Ovary (tissue), 9 donors: ENCODE measurements around the gene GADD45G. TPM values are rescaled to one million over a fixed set of nuclear protein-coding genes. Genes with fewer than 3 reads are reported as not detected.

Source experiments
- DNase-seq, 5 donors: peaks; one replicate each; pipeline ENCODE4 v3.0.0-alpha.2; 2019 to 2020
- H3K27ac ChIP-seq, 2 donors: fragments of 200-600 bp; one replicate each; pipeline versions ENCODE4 v1.5.1 to v1.8.0; 2019 to 2022
- H3K27me3 ChIP-seq: fragments of 200-600 bp; one replicate; pipeline ENCODE4 v1.8.0; 2022
- H3K36me3 ChIP-seq: fragments of 200-600 bp; sonication (generic); one replicate; pipeline ENCODE4 v1.5.1; 2019
- H3K4me1 ChIP-seq: one replicate; pipeline ENCODE4 v1.8.1; 2013; ENCODE audit warnings: mild to moderate bottlenecking, moderate library complexity; ENCODE audit not compliant: insufficient read depth
- H3K4me3 ChIP-seq: fragments of 200-600 bp; sonication (generic); one replicate; pipeline ENCODE4 v1.5.1; 2017
- H3K9me3 ChIP-seq, 2 donors: fragments of 200-600 bp in 1 of 2; sonication (generic) in 1 of 2; one replicate each; pipeline versions ENCODE4 v1.5.1 to v1.8.1; 2013 to 2019; ENCODE audit warnings: mild to moderate bottlenecking in 1 of 2, moderate library complexity in 1 of 2
- CTCF ChIP-seq, 3 donors: fragments of 450-650 bp in 2 of 3; fragments of 200-600 bp in 1 of 3; IDR thresholded peaks; one replicate each; pipeline versions ENCODE4 v1.5.1 to v1.8.0; 2016 to 2022; ENCODE audit warnings: antibody characterized with exemption in 3 of 3, mild to moderate bottlenecking in 1 of 3
- EP300 ChIP-seq: sonication (generic); formaldehyde crosslinking; IDR thresholded peaks from one replicate; pipeline ENCODE4 v1.6.1; 2017; ENCODE audit warnings: antibody characterized with exemption
- POLR2A ChIP-seq: fragments of 450-650 bp; IDR thresholded peaks from one replicate; pipeline ENCODE4 v1.6.1; 2017; ENCODE audit warnings: antibody characterized with exemption, mild to moderate bottlenecking, moderate library complexity
- WGBS, 3 donors: extraction: QIAGEN DNeasy Blood & Tissue Kit in 1 of 3; methylation state at CpG; one replicate each; pipeline versions ENCODE4 v1.1.5 to v1.1.7; 2013 to 2017; 5-methylcytosine and 5-hydroxymethylcytosine counted together
- intact Hi-C, 4 donors: fragments of 100-400 bp; cut with DNase I; formaldehyde crosslinking; loops; one replicate each; pipeline versions ENCODE4 v1.11.0 to v1.15.1; 2022 to 2023
- polyA plus RNA-seq, 2 donors: library from polyadenylated mRNA; stranded (reverse); fragments of 200-250 nt in 1 of 2; fragments of 350-450 nt in 1 of 2; fragmentation: Illumina TruSeq in 1 of 2; extraction: RNeasy Lipid Tissue Mini Kit (QIAGEN cat#74804) in 1 of 2; gene quantifications; one replicate each; pipeline ENCODE4 v1.2.3, GENCODE V29; 2013 to 2014
- total RNA-seq, 7 donors: library from RNA; depleted of rRNA in 2 of 7; stranded (reverse); fragments of >200 nt in 2 of 7; fragmentation: NEBNext Ultra II Directional in 3 of 7; extraction: Animal tissue kit (Norgen Biotek cat#: 25700) in 3 of 7; gene quantifications; one replicate each; pipeline versions ENCODE4 v1.1.0 to v1.2.4, GENCODE V29; 2016 to 2023
- donor health status: DM: no; HTN: no; CAD: no; lungs with moderate emphysema.
- donor health status: DM: no; HTN: no; CAD: no.
- donor health status: Bipolar disorder and iron deficiency.
- donor health status: DM: yes; HTN: yes; CAD: no.
- donor health status: DM: no; HTN: no; CAD: no.
- donor health status: DM: yes; HTN: yes; CAD: no.

The GADD45G gene
- total and polyA plus RNA-seq, 9 donors = 0.60 to 126 (median 23.2) TPM

GRCh38 chr9:89613912-89614892 lies 9.4 kb downstream of the GADD45G start:
- no peaks in the 10 kb centered on the region for H3K9me3 ChIP-seq
- WGBS, 3 donors = 76 to 82% (median 82%) methylated on average over 10 of the region's 10 CpGs
- H3K4me1 ChIP-seq = no peaks in the 10 kb centered on the region
- intact Hi-C loops = no loop called here
- no peak overlapping the region for H3K27ac ChIP-seq
- no peaks in the 10 kb centered on the region for H3K36me3 ChIP-seq
- TF ChIP-seq POLR2A = no peak
- no peak overlapping the region for H3K4me3 ChIP-seq
- H3K27me3 ChIP-seq = no peaks in the 10 kb centered on the region
- DNase-seq = no peak

GRCh38 chr9:89615661-89616060 lies 10.8 kb downstream of the GADD45G start:
- no peak overlapping the region for H3K27ac ChIP-seq
- WGBS, 3 donors = 96 to 100% (median 97%) methylated on average over 2 of the region's 2 CpGs
- intact Hi-C loops = no loop called here

GRCh38 chr9:89616411-89616810 lies 11.6 kb downstream of the GADD45G start:
- TF ChIP-seq POLR2A (no peak), CTCF (IDR thresholded peaks at IDR 0.05) (no peak), EP300 (no peak)
- WGBS, 3 donors = 86 to 89% (median 88%) methylated on average over 9 of the region's 9 CpGs
- Histone ChIP-seq H3K27ac (no peak overlapping the region), H3K27me3 (no peaks in the 10 kb centered on the region), H3K4me3 (no peak overlapping the region), H3K4me1 (no peaks in the 10 kb centered on the region), H3K36me3 (no peaks in the 10 kb centered on the region), H3K9me3 (no peaks in the 10 kb centered on the region)
- intact Hi-C loops = no loop called here
- DNase-seq = no peak

More at GRCh38 chr9:89615661-89616060, 10.8 kb downstream of the GADD45G start:
- Histone ChIP-seq H3K36me3 (no peaks in the 10 kb centered on the region), H3K9me3 (no peaks in the 10 kb centered on the region), H3K4me3 (no peak overlapping the region), H3K4me1 (no peaks in the 10 kb centered on the region), H3K27me3 (no peaks in the 10 kb centered on the region)
- no peak for TF ChIP-seq CTCF (IDR thresholded peaks at IDR 0.05)
- TF ChIP-seq EP300 = no peak
- no peak for TF ChIP-seq POLR2A
- no peak for DNase-seq

- WGBS, 3 donors = 93 to 100% (median 95%) methylated on average over 2 of the region's 2 CpGs
- H3K27me3 ChIP-seq = no peaks in the 10 kb centered on the region
- H3K4me1 ChIP-seq = peaks cover 2% of the 10 kb centered on the region
- no peak overlapping the region for H3K4me3 ChIP-seq
- no peak for DNase-seq
- H3K27ac ChIP-seq = no peak overlapping the region
- no peaks in the 10 kb centered on the region for H3K9me3 ChIP-seq
- intact Hi-C loops = no loop called here
- TF ChIP-seq POLR2A (no peak), EP300 (no peak), CTCF (IDR thresholded peaks at IDR 0.05) (no peak)
- no peaks in the 10 kb centered on the region for H3K36me3 ChIP-seq
These were observed 13.2 kb downstream of the GADD45G start for GRCh38 chr9:89617978-89618377.

- DNase-seq = no peak
- H3K9me3 ChIP-seq = no peaks in the 10 kb centered on the region
- TF ChIP-seq EP300 (no peak), POLR2A (no peak), CTCF (IDR thresholded peaks at IDR 0.05) (no peak)
- H3K4me3 ChIP-seq = no peak overlapping the region
- intact Hi-C loops = no loop called here
- peaks cover 9% of the 10 kb centered on the region for H3K4me1 ChIP-seq
- no peaks in the 10 kb centered on the region for H3K36me3 ChIP-seq
- no peak overlapping the region for H3K27ac ChIP-seq
- no peaks in the 10 kb centered on the region for H3K27me3 ChIP-seq
- 92 to 100% (median 98%) methylated on average over 1 of the region's 1 CpG for WGBS, 3 donors
These were observed 14.2 kb downstream of the GADD45G start for GRCh38 chr9:89619019-89619418.
